PC-9 (cell line): ENCODE measurements around the gene PGF. TPM values are rescaled to one million over a fixed set of nuclear protein-coding genes. Genes with fewer than 3 reads are reported as not detected.

ENCODE experiments used
- Bru-seq: library from RNA; stranded (reverse); fragments of 400-500 nt; gene quantifications from one replicate; lab custom pipeline; 2021; lab: Mats Ljungman, UMichigan
- BruChase-seq, 2 experiments: library from RNA; stranded (reverse); fragments of 400-500 nt; gene quantifications; one replicate each; lab custom pipeline; 2021; lab: Mats Ljungman, UMichigan
- BruUV-seq: library from RNA; stranded (reverse); fragments of 400-500 nt; replicated peaks from 2 replicates; lab custom pipeline; 2021; lab: Mats Ljungman, UMichigan
- CTCF ChIA-PET: fragments of 300-600 bp; sonication (Branson Sonifier 250); formaldehyde crosslinking; loops from one replicate; lab custom pipeline; 2022; ENCODE audit warnings: antibody characterized with exemption; lab: Charles Lee
- POLR2A ChIA-PET: fragments of 300-600 bp; sonication (Branson Sonifier 250); formaldehyde crosslinking; loops from one replicate; lab custom pipeline; 2022; ENCODE audit warnings: antibody characterized with exemption; ENCODE audit not compliant: unreplicated experiment; lab: Charles Lee
- DNase-seq, 2 experiments: peaks; one replicate each; pipeline versions ENCODE4 v3.0.0 to v3.0.0-alpha.2; 2015 to 2022; ENCODE audit warnings: mixed read lengths in 1 of 2
- H2AFZ ChIP-seq: fragments of 200-600 bp; sonication (generic); 2 replicates; pipeline ENCODE4 v1.8.1; 2017; ENCODE audit warnings: antibody characterized with exemption
- H3F3A ChIP-seq: fragments of 200-600 bp; sonication (generic); 2 replicates; pipeline ENCODE4 v1.8.1; 2017; ENCODE audit warnings: antibody characterized with exemption, mild to moderate bottlenecking, low read depth; ENCODE audit not compliant: insufficient read depth
- H3K27ac ChIP-seq: fragments of 200-600 bp; sonication (generic); 2 replicates; pipeline ENCODE4 v1.6.1; 2016; ENCODE audit warnings: mixed run types
- H3K27me3 ChIP-seq: fragments of 200-600 bp; sonication (generic); 2 replicates; pipeline ENCODE4 v1.6.1; 2016; ENCODE audit warnings: low read depth, mixed run types; ENCODE audit not compliant: insufficient read depth
- H3K36me3 ChIP-seq: fragments of 200-600 bp; sonication (generic); 2 replicates; pipeline ENCODE4 v1.6.1; 2016; ENCODE audit warnings: low read depth, mixed run types
- H3K4me1 ChIP-seq: fragments of 200-600 bp; sonication (generic); replicated peaks from 2 replicates; pipeline ENCODE4 v1.6.1; 2016; ENCODE audit warnings: mixed run types; ENCODE audit not compliant: insufficient read depth
- H3K4me2 ChIP-seq: fragments of 200-600 bp; sonication (generic); 2 replicates; pipeline ENCODE4 v1.6.1; 2017; ENCODE audit warnings: mixed run types
- H3K4me3 ChIP-seq: fragments of 200-600 bp; sonication (generic); 2 replicates; pipeline ENCODE4 v1.6.1; 2016; ENCODE audit warnings: mixed run types
- H3K79me2 ChIP-seq: fragments of 200-600 bp; sonication (generic); 2 replicates; pipeline ENCODE4 v1.6.1; 2017; ENCODE audit warnings: low read depth, mixed run types
- H3K9me2 ChIP-seq: fragments of 200-600 bp; sonication (generic); 2 replicates; pipeline ENCODE4 v1.8.1; 2017; ENCODE audit warnings: mild to moderate bottlenecking; ENCODE audit not compliant: insufficient read depth
- H3K9me3 ChIP-seq: fragments of 200-600 bp; sonication (generic); 2 replicates; pipeline ENCODE4 v1.8.1; 2016; ENCODE audit warnings: low read depth; ENCODE audit not compliant: insufficient read depth
- H4K20me1 ChIP-seq: fragments of 200-600 bp; sonication (generic); 2 replicates; pipeline ENCODE4 v1.8.1; 2017; ENCODE audit not compliant: insufficient read depth
- CTCF ChIP-seq: fragments of 200-600 bp; sonication (generic); conservative IDR thresholded peaks from 2 replicates; pipeline ENCODE4 v1.6.1; 2017; ENCODE audit warnings: mixed run types, antibody characterized with exemption, mild to moderate bottlenecking, moderate library complexity
- EZH2 ChIP-seq: fragments of 200-600 bp; sonication (generic); IDR thresholded peaks from 2 replicates; pipeline ENCODE4 v1.8.0; 2017; ENCODE audit warnings: antibody characterized with exemption, low read depth
- intact Hi-C: fragments of 100-400 bp; cut with micrococcal nuclease; formaldehyde crosslinking; loops from one replicate; pipeline ENCODE4 v1.10.0; 2022; ENCODE audit not compliant: unreplicated experiment
- long read RNA-seq: library from polyadenylated mRNA; stranded (forward); transcript quantifications from one replicate; pipeline ENCODE4 v2.0.0, GENCODE V29; 2022
- total RNA-seq: library from RNA; stranded (reverse); gene quantifications from 2 replicates; pipeline ENCODE4 v1.2.3, GENCODE V29; 2021

PGF gene
- total RNA-seq, result 8.9 and 11.7 TPM in 2 replicates
- Bru-seq, nascent RNA, result percentile 44 among the genes with signal in this experiment
- BruChase-seq, experiment 1, labeled RNA remaining after a 2-hour chase, result percentile 36 among the genes with signal in this experiment
- percentile 45 among the genes with signal in this experiment for BruChase-seq, experiment 2, labeled RNA remaining after a 6-hour chase
- long read RNA-seq, transcript PGF-206 (7 exons, 1,927 nt), result minor isoform, 6 of 36 reads
- long read RNA-seq, transcript PGF-203 (6 exons, 1,699 nt), result major isoform, 23 of 36 reads
- long read RNA-seq, partial matches to known transcripts, result 1 of 36 reads
- long read RNA-seq, other reads (novel, unspliced or antisense), result 6 of 36 reads

- no peaks in the 10 kb centered on the region for H3K36me3 ChIP-seq
- H2AFZ ChIP-seq, result peak within 1 kb of the TSS; percentile 89
- H3K4me3 ChIP-seq, result peak within 1 kb of the TSS; percentile 66
- CTCF ChIA-PET, result interaction anchor here (0.7 to 0.8 kb wide), 3 partner anchors 9 to 337 kb away, joined by 3 to 4 read pairs (median 3); no protein-coding TSS in a partner anchor
- H3K9me2 ChIP-seq, result no peaks in the 10 kb centered on the region
- H4K20me1 ChIP-seq, result no peaks in the 10 kb centered on the region
- peak within 1 kb of the TSS; percentile 92 for H3K4me2 ChIP-seq
- no peak for TF ChIP-seq EZH2
- TF ChIP-seq CTCF, result no peak
- intact Hi-C loops, result loop anchor here (2.0 kb wide), 1 partner anchor 47 kb away; the partner anchor contains the start of gene EIF2B2
- no TSS peak for BruUV-seq
- peak; percentile 49 to 86 for DNase-seq
- H3F3A ChIP-seq, result peaks cover 11% of the 10 kb centered on the region; the same call in 1 of the 2 replicates
- no peaks in the 10 kb centered on the region for H3K9me3 ChIP-seq
- no peak within 1 kb of the TSS for H3K27ac ChIP-seq
- no peaks in the 10 kb centered on the region for H3K79me2 ChIP-seq
- POLR2A ChIA-PET, result interaction anchor here (0.6 to 1.0 kb wide), 9 partner anchors 8 to 389 kb away, joined by 3 to 7 read pairs (median 4); partner anchors contain the start of gene ZC2HC1C
- peaks cover 19% of the 10 kb centered on the region for H3K4me1 ChIP-seq
- peaks cover 5% of the 10 kb centered on the region; the same call in 1 of the 2 replicates for H3K27me3 ChIP-seq
These were observed at the start of gene PGF for GRCh38 chr14:74955229-74956026. Gene PGF, minus strand, starts transcription at chr14:74955597. Its CDS starts 355 bp downstream, at chr14:74955242.

DNA sequence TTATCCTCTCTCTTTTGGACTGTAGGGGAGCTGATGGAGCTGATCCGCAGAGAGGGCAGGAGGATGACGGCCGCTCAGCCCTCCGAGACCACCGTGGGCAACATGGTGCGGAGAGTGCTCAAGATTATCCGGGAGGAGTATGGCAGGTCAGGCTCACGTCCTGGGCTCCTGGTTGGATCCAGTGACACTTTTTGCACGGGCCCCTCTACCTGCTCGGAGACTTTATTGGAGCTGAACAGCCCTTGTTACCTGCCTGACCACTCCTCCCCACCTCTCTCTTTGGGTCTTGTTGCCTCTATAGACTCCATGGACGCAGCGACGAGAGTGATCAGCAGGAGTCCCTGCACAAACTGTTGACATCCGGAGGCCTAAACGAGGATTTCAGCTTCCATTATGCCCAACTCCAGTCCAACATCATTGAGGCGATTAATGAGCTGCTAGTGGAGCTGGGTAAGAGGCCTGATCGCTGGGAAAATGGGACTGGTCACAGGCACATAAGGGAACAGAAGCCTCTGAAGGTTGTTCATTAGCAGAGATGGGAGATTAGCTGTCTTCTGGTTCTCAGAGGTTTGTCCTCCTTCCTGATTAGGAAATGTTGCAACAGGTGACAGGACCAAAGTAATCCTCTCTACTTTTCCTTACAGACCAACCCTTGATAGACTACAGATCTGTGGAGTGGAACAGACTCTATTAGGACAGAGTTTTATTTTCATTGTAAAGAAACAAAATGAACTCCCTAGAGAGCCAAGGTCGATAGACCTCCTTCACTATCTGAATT, 48.0 kb upstream of the PGF start:
- POLR2A ChIA-PET, result interaction anchor here (0.5 to 1.4 kb wide), 10 partner anchors 11 to 85 kb away, joined by 3 to 6 read pairs (median 4); partner anchors contain the start of gene ZC2HC1C
- peak overlapping the region; percentile 96 for H3K4me2 ChIP-seq
- peak overlapping the region; percentile 94 for H2AFZ ChIP-seq
- H3K9me3 ChIP-seq, result no peaks in the 10 kb centered on the region
- H4K20me1 ChIP-seq, result no peaks in the 10 kb centered on the region
- peak overlapping the region; percentile 79 for H3K4me3 ChIP-seq
- intact Hi-C loops, result loop anchor here (2.0 kb wide), 2 partner anchors 47 to 49 kb away; partner anchors contain the start of genes MLH3 and PGF
- CTCF ChIA-PET, result interaction anchor here (0.6 to 1.2 kb wide), 5 partner anchors 19 to 111 kb away, joined by 3 to 5 read pairs (median 3); no protein-coding TSS in a partner anchor
- TSS peak; percentile 57 for BruUV-seq
- peaks cover 40% of the 10 kb centered on the region for H3F3A ChIP-seq
- TF ChIP-seq CTCF (0 out of 2 replicates have a peak, but pooled peaks have one; percentile 6), EZH2 (no peak)
- no peaks in the 10 kb centered on the region for H3K27me3 ChIP-seq
- DNase-seq, result no peak
- H3K27ac ChIP-seq, result no peak overlapping the region
- no peaks in the 10 kb centered on the region for H3K9me2 ChIP-seq
- peaks cover 24% of the 10 kb centered on the region for H3K4me1 ChIP-seq
- H3K79me2 ChIP-seq, result peaks cover 24% of the 10 kb centered on the region
- peaks cover 35% of the 10 kb centered on the region for H3K36me3 ChIP-seq
